NB4 (cell line): ENCODE data around the gene IFNA16.

ENCODE experiments used
- MYC ChIP-seq: IDR thresholded peaks from 2 replicates; pipeline ENCODE4 v1.6.1; 2011; ENCODE audit warnings: low read depth, low read length
- POLR2A ChIP-seq: IDR thresholded peaks from 2 replicates; pipeline ENCODE4 v1.6.1; 2011; ENCODE audit warnings: mild to moderate bottlenecking; ENCODE audit not compliant: insufficient read length; ENCODE audit errors: extremely low read depth
- TF ChIP-seq, protein P1 (sequence below): IDR thresholded peaks from one replicate; pipeline ENCODE4 v1.5.1; 2012; ENCODE audit warnings: low read depth, low read length

GRCh38 chr9:21251190-21251589, 34.1 kb upstream of the IFNA16 start:
- TF ChIP-seq, protein P1, sequence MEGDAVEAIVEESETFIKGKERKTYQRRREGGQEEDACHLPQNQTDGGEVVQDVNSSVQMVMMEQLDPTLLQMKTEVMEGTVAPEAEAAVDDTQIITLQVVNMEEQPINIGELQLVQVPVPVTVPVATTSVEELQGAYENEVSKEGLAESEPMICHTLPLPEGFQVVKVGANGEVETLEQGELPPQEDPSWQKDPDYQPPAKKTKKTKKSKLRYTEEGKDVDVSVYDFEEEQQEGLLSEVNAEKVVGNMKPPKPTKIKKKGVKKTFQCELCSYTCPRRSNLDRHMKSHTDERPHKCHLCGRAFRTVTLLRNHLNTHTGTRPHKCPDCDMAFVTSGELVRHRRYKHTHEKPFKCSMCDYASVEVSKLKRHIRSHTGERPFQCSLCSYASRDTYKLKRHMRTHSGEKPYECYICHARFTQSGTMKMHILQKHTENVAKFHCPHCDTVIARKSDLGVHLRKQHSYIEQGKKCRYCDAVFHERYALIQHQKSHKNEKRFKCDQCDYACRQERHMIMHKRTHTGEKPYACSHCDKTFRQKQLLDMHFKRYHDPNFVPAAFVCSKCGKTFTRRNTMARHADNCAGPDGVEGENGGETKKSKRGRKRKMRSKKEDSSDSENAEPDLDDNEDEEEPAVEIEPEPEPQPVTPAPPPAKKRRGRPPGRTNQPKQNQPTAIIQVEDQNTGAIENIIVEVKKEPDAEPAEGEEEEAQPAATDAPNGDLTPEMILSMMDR = no peak
- TF ChIP-seq POLR2A = no peak
- no peak for TF ChIP-seq MYC
